Islet precursor cell (in vitro differentiated cells): ENCODE results near the gene MLLT10.

Source experiments
- DNase-seq: peaks from one replicate; pipeline ENCODE4 v3.0.0-alpha.2; 2018

MLLT10 gene

GRCh38 chr10:21517134-21518031, 16.6 kb upstream of the MLLT10 start:
- peak; percentile 87 for DNase-seq

- DNase-seq, result no peak
These were observed 15.8 kb upstream of the MLLT10 start for GRCh38 chr10:21518149-21518640.

- DNase-seq, result peak; percentile 55
These were observed 15.2 kb upstream of the MLLT10 start for GRCh38 chr10:21518641-21519396.

- DNase-seq, result no peak
These were observed 14.6 kb upstream of the MLLT10 start for GRCh38 chr10:21519397-21519933.

- DNase-seq, result peak; percentile 46
These were observed 14.0 kb upstream of the MLLT10 start for GRCh38 chr10:21519941-21520436.

- DNase-seq, result no peak
These were observed 13.5 kb upstream of the MLLT10 start for GRCh38 chr10:21520509-21520908.

- no peak for DNase-seq
These were observed 13.1 kb upstream of the MLLT10 start for GRCh38 chr10:21520949-21521348.

GRCh38 chr10:21521751-21522533, 12.1 kb upstream of the MLLT10 start:
- no peak for DNase-seq

GRCh38 chr10:21522631-21523406, 11.2 kb upstream of the MLLT10 start:
- no peak for DNase-seq

GRCh38 chr10:21523557-21524008, 10.4 kb upstream of the MLLT10 start:
- DNase-seq, result peak; percentile 59

GRCh38 chr10:21524131-21524525, 9.9 kb upstream of the MLLT10 start:
- no peak for DNase-seq

GRCh38 chr10:21524526-21525366, 9.3 kb upstream of the MLLT10 start:
- DNase-seq, result peak; percentile 52

GRCh38 chr10:21525367-21526187, 8.5 kb upstream of the MLLT10 start, which contains the start of gene SKIDA1:
Gene SKIDA1 (minus strand): TSS chr10:21525682. CDS start chr10:21517822, 7,860 bp downstream.
- peak; percentile 91 for DNase-seq

GRCh38 chr10:21526188-21526859, 7.7 kb upstream of the MLLT10 start:
- DNase-seq, result peak; percentile 94

GRCh38 chr10:21526860-21527597, 7.0 kb upstream of the MLLT10 start:
- peak; percentile 87 for DNase-seq

- DNase-seq, result no peak
These were observed 6.3 kb upstream of the MLLT10 start for GRCh38 chr10:21527598-21528235.

- no peak for DNase-seq
These were observed 5.6 kb upstream of the MLLT10 start for GRCh38 chr10:21528236-21529031.
